Mucosa of descending colon (tissue), 3 donors: Measurements from ENCODE around the gene EIPR1. TPM values are rescaled to one million over a fixed set of nuclear protein-coding genes. Genes with fewer than 3 reads are reported as not detected.
"Not testable (repeated sequence)": the region's sequence is repeated elsewhere in the genome, so short reads cannot be mapped to it uniquely, and the experiment has no call there.

Experiments
- ATAC-seq: fragments of 200-7000 bp; cut with Tn5 transposase; one replicate; pipeline ENCODE4 v1.9.1; 2020; ENCODE audit warnings: mild to moderate bottlenecking, moderate library complexity
- DNase-seq, 3 donors: peaks; one replicate each; pipeline ENCODE4 v3.0.0-alpha.2; 2020
- H3K36me3 ChIP-seq: fragments of 200-600 bp; one replicate; pipeline ENCODE4 v1.8.0; 2021; ENCODE audit warnings: low read depth, mild to moderate bottlenecking
- H3K4me1 ChIP-seq: fragments of 200-600 bp; one replicate; pipeline ENCODE4 v1.8.0; 2021; ENCODE audit warnings: low read depth, mild to moderate bottlenecking
- H3K4me3 ChIP-seq: fragments of 200-600 bp; one replicate; pipeline ENCODE4 v1.8.0; 2021; ENCODE audit warnings: mild to moderate bottlenecking
- H3K9me3 ChIP-seq: fragments of 200-600 bp; one replicate; pipeline ENCODE4 v1.8.0; 2021; ENCODE audit warnings: mild to moderate bottlenecking
- intact Hi-C, 2 donors: fragments of 100-400 bp; cut with DNase I in 1 of 2; cut with micrococcal nuclease in 1 of 2; formaldehyde crosslinking; loops; one replicate each; pipeline versions ENCODE4 v1.11.0 to v1.11.1; 2022; cut with DNase I, micrococcal nuclease
- total RNA-seq, 3 donors: library from RNA; stranded (reverse); fragmentation: NEBNext Ultra II Directional in 2 of 3; extraction: Animal tissue kit (Norgen Biotek cat#: 25700) in 2 of 3; gene quantifications; one replicate each; pipeline versions ENCODE4 v1.2.1 to v1.2.4, GENCODE V29; 2021 to 2023
- TF ChIP-seq, protein P1 (sequence below): fragments of 200-600 bp; IDR thresholded peaks from one replicate; pipeline ENCODE4 v1.8.0; 2022; ENCODE audit warnings: antibody characterized with exemption, mild to moderate bottlenecking
- donor health status: DM: no; HTN: no; CAD: no; lungs with moderate emphysema.
- donor health status: DM: no; HTN: no; CAD: no.
- donor health status: DM: no; HTN: yes; CAD: no.

Gene EIPR1
- total RNA-seq, 3 donors from 2014 or later: 15.9 to 27.1 (median 25.0) TPM

DNA sequence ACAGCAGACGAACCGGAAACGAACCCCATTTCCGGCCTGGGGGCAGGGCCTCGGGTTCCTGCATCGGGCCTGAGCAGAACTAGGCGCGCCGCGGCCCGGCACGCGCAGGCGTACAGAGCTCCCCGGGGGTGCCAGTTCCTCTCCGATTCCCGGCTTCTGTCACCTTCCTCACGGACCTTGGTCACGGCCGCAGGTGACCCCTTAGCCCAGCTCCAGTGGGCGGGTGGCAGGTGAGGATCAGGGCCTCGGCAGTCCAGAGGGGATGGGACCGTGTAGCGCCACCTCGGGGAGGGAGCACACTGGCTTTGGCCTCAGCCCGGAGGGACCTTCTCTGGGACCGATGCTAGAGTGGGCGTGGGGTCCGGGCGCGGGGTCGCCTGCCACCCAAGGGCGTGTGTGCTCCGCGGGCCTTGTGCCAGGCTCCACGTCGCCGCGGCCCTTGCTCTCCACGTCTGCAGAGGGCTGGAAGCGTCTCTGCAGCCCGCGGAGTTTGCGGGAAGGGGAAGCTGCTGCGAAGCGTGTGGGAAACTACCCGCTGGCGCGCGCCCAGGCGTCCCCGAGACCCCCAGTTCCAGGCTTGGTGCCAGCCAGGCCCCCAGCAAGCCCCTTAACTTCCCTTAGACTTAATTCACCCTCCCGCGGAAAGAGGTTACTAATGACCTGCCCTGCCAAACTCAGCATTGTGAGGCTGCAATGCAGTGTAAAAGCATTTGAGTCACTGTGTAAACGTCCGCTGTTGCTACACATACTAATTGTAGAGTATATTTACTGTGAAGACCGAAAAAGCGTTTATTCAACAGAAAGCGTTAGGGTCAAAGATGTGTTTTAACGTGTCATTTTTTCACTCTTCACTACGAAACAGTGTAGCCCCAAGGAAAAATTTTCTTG, 2.3 kb upstream of the EIPR1 start, which contains the start of gene TRAPPC12:
Gene TRAPPC12 (plus strand): TSS at position 48 of the 888 bp plus-strand sequence. CDS start 7,930 bp downstream, outside the sequence.
- H3K4me3 ChIP-seq: peak within 1 kb of the TSS; percentile 62
- ATAC-seq (peak; percentile 90), DNase-seq (peak; percentile 95 to 96 (median 96))
- peaks cover 27% of the 10 kb centered on the region for H3K4me1 ChIP-seq
- no peaks in the 10 kb centered on the region for H3K36me3 ChIP-seq
- intact Hi-C loops: no loop called here
- no peaks in the 10 kb centered on the region for H3K9me3 ChIP-seq
- TF ChIP-seq, protein P1, sequence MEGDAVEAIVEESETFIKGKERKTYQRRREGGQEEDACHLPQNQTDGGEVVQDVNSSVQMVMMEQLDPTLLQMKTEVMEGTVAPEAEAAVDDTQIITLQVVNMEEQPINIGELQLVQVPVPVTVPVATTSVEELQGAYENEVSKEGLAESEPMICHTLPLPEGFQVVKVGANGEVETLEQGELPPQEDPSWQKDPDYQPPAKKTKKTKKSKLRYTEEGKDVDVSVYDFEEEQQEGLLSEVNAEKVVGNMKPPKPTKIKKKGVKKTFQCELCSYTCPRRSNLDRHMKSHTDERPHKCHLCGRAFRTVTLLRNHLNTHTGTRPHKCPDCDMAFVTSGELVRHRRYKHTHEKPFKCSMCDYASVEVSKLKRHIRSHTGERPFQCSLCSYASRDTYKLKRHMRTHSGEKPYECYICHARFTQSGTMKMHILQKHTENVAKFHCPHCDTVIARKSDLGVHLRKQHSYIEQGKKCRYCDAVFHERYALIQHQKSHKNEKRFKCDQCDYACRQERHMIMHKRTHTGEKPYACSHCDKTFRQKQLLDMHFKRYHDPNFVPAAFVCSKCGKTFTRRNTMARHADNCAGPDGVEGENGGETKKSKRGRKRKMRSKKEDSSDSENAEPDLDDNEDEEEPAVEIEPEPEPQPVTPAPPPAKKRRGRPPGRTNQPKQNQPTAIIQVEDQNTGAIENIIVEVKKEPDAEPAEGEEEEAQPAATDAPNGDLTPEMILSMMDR: peak; percentile 19

DNA sequence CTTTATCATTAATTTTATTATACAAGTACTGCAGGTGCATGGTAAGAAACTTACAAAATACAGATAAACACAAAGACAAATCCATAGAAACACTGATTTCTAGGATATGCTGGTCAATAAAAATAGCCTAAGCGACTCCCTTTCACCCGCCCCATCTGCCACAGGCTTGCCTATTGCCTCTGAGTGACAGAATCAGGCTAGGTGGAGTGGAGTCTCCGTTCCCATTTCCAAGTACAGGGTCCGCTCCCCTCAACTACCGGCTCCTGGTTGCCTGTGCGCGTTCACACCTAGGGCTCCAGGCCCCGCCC, 1.7 kb upstream of the EIPR1 start:
- Histone ChIP-seq H3K4me3 (peak overlapping the region; percentile 62), H3K9me3 (no peaks in the 10 kb centered on the region), H3K4me1 (peaks cover 27% of the 10 kb centered on the region), H3K36me3 (no peaks in the 10 kb centered on the region)
- DNase-seq (no peak), ATAC-seq (no peak)
- intact Hi-C loops: no loop called here
- TF ChIP-seq, protein P1: no peak

DNA sequence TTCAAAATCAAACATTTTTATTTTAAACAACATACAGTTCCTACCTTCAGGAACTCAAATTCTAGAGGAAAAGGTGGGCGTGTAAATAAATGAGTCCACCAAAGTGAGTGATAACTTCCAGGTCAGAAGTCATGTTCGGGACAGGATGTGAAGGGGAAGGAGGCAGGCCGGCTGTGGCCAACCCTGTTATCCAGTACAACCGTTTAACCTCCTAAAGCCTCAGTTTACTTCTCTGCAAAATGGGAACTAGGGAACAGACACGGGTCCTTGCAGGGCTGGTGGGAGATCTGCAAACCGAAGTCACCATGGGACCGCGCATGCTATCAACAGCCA, 373 bp downstream of the EIPR1 start:
- peaks cover 27% of the 10 kb centered on the region for H3K4me1 ChIP-seq
- ATAC-seq (peak; percentile 9), DNase-seq (no peak)
- H3K4me3 ChIP-seq: peak overlapping the region; percentile 60
- no peaks in the 10 kb centered on the region for H3K36me3 ChIP-seq
- TF ChIP-seq, protein P1: no peak
- H3K9me3 ChIP-seq: no peaks in the 10 kb centered on the region
- intact Hi-C loops: no loop called here

DNA sequence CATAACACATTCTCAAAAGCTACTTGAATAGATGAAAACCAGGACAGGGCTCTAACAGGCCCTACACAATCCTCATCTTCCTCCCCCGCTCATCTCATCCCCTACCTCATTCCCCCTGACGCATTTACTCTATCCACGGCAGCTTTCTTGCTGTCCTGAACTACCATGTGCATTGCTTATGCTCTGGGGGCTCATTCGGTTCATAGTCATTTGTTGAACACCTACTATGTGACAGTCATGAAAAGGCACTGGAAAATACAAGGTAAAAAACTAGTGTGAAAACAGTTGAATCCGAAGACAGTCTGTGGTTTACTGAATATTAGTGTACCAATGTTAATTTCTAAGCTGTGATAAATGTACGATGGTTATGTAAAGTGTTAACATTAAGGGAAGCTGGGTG, 797 bp downstream of the EIPR1 start:
- no peaks in the 10 kb centered on the region for H3K9me3 ChIP-seq
- no peak for DNase-seq
- intact Hi-C loops: no loop called here
- TF ChIP-seq, protein P1: no peak
- peaks cover 27% of the 10 kb centered on the region for H3K4me1 ChIP-seq
- no peak for ATAC-seq
- H3K36me3 ChIP-seq: no peaks in the 10 kb centered on the region
- no peak overlapping the region for H3K4me3 ChIP-seq

DNA sequence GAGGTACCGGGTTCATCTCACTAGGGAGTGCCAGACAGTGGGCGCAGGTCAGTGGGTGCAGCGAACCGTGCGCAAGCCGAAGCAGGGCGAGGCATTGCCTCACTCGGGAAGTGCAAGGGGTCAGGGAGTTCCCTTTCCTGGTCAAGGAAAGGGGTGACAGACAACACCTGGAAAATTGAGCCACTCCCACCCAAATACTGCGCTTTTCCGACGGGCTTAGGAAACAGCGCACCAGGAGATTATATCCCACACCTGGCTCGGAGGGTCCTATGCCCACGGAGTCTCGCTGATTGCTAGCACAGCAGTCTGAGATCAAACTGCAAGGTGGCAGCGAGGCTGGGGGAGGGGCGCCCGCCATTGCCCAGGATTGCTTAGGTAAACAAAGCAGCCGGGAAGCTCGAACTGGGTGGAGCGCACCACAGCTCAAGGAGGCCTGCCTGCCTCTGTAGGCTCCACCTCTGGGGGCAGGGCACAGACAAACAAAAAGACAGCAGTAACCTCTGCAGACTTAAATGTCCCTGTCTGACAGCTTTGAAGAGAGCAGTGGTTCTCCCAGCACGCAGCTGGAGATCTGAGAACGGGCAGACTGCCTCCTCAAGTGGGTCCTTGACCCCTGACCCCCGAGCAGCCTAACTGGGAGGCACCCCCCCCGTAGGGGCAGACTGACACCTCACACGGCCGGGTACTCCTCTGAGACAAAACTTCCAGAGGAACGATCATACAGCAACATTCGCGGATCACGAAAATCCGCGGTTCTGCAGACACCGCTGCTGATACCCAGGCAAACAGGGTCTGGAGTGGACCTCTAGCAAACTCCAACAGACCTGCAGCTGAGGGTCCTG, 8.1 kb downstream of the EIPR1 start:
- H3K9me3 ChIP-seq, DNase-seq, H3K36me3 ChIP-seq, ATAC-seq, H3K4me1 ChIP-seq, H3K4me3 ChIP-seq, intact Hi-C loops: not testable (repeated sequence)

DNA sequence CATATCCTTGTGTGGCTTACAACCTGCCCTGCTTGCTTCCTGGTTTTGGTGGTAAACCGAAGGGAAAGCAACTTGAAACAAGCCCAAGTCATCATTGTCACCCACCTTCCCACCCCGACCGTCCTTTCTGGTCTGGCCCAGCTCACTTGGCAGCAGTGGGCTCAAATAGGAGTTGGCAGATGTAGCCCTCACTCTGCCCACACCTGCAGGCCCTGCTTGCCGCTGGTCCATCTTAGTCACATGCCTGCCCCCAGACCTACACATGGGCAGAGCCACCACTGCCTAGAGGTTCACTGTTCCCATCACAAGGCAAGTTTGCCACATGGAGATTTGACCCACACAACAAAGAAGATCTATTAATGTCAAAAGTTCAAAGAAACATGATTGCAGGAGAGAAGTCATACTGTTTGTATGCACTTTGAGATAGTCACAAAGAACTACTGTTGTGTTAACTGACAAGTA, 9.3 kb downstream of the EIPR1 start:
- Histone ChIP-seq H3K4me1 (no peaks in the 10 kb centered on the region), H3K4me3 (no peak overlapping the region), H3K9me3 (no peaks in the 10 kb centered on the region), H3K36me3 (no peaks in the 10 kb centered on the region)
- intact Hi-C loops: no loop called here
- ATAC-seq: no peak
- TF ChIP-seq, protein P1: no peak
- no peak for DNase-seq
